Neural progenitor cell (in vitro differentiated cells): ENCODE results near the gene PUDP. TPM values are rescaled to one million over a fixed set of nuclear protein-coding genes. Genes with fewer than 3 reads are reported as not detected.

Experiments
- DNase-seq: peaks from one replicate; pipeline ENCODE4 v3.0.0-alpha.2; 2016; ENCODE audit warnings: low spot score
- H2AFZ ChIP-seq: fragments of 200-600 bp; sonication (generic); replicated peaks from 2 replicates; pipeline ENCODE4 v1.6.1; 2016; ENCODE audit warnings: antibody characterized with exemption
- H3F3A ChIP-seq: fragments of 200-600 bp; sonication (generic); 2 replicates; pipeline ENCODE4 v1.6.1; 2016; ENCODE audit warnings: antibody characterized with exemption, low read depth
- H3K27ac ChIP-seq: fragments of 200-600 bp; sonication (generic); 2 replicates; pipeline ENCODE4 v1.5.1; 2016; ENCODE audit warnings: mild to moderate bottlenecking
- H3K27me3 ChIP-seq: fragments of 200-600 bp; sonication (generic); 2 replicates; pipeline ENCODE4 v1.6.1; 2016; ENCODE audit warnings: mild to moderate bottlenecking, moderate library complexity
- H3K36me3 ChIP-seq: fragments of 200-600 bp; sonication (generic); 2 replicates; pipeline ENCODE4 v1.5.1; 2016
- H3K4me1 ChIP-seq: fragments of 200-600 bp; sonication (generic); 2 replicates; pipeline ENCODE4 v1.6.1; 2016; ENCODE audit warnings: mixed run types
- H3K4me2 ChIP-seq: fragments of 200-600 bp; sonication (generic); 2 replicates; pipeline ENCODE4 v1.6.1; 2016
- H3K4me3 ChIP-seq: fragments of 200-600 bp; sonication (generic); 2 replicates; pipeline ENCODE4 v1.5.1; 2016
- H3K79me2 ChIP-seq: fragments of 200-600 bp; sonication (generic); 2 replicates; pipeline ENCODE4 v1.6.1; 2016; ENCODE audit warnings: low read depth
- H3K9ac ChIP-seq: fragments of 200-600 bp; sonication (generic); 2 replicates; pipeline ENCODE4 v1.6.1; 2016
- H3K9me3 ChIP-seq: fragments of 200-600 bp; sonication (generic); 2 replicates; pipeline ENCODE4 v1.5.1; 2016; ENCODE audit warnings: low read depth
- H4K20me1 ChIP-seq: fragments of 200-600 bp; sonication (generic); 2 replicates; pipeline ENCODE4 v1.6.1; 2016; ENCODE audit warnings: low read depth
- H3K27ac Mint-ChIP-seq: 3 replicates; pipeline ENCODE4 v1.8.0; 2021; ENCODE audit warnings: mixed read lengths
- H3K27me3 Mint-ChIP-seq: 2 replicates; pipeline ENCODE4 v1.8.0; 2022; ENCODE audit warnings: low read depth, mild to moderate bottlenecking, inconsistent platforms, moderate library complexity, mixed read lengths; ENCODE audit not compliant: insufficient read depth
- H3K36me3 Mint-ChIP-seq: 3 replicates; pipeline ENCODE4 v1.8.0; 2021; ENCODE audit warnings: mixed read lengths
- H3K4me1 Mint-ChIP-seq: 3 replicates; pipeline ENCODE4 v1.8.0; 2021; ENCODE audit warnings: mixed read lengths
- H3K4me3 Mint-ChIP-seq: 3 replicates; pipeline ENCODE4 v1.8.0; 2021; ENCODE audit warnings: mild to moderate bottlenecking, moderate library complexity, mixed read lengths
- H3K9me3 Mint-ChIP-seq: 3 replicates; pipeline ENCODE4 v1.8.0; 2020; ENCODE audit warnings: mixed read lengths
- CTCF ChIP-seq: fragments of 200-600 bp; sonication (generic); IDR thresholded peaks from 2 replicates; pipeline ENCODE4 v1.5.1; 2017; ENCODE audit warnings: antibody characterized with exemption, mild to moderate bottlenecking
- EZH2 ChIP-seq: fragments of 200-600 bp; sonication (generic); IDR thresholded peaks from 2 replicates; pipeline ENCODE4 v1.6.1; 2017; ENCODE audit warnings: antibody characterized with exemption, mild to moderate bottlenecking, moderate library complexity
- EZH2phosphoT487 ChIP-seq: fragments of 200-600 bp; sonication (generic); IDR thresholded peaks from 2 replicates; pipeline ENCODE4 v1.6.1; 2017; ENCODE audit warnings: antibody characterized with exemption
- total RNA-seq: library from RNA; depleted of rRNA; stranded (reverse); fragments of >200 nt; gene quantifications from 2 replicates; pipeline ENCODE4 v1.2.3, GENCODE V29; 2015; ENCODE audit warnings: low replicate concordance

The PUDP gene
- total RNA-seq, 1 donor from 2014 or later: 29.1 TPM

DNA sequence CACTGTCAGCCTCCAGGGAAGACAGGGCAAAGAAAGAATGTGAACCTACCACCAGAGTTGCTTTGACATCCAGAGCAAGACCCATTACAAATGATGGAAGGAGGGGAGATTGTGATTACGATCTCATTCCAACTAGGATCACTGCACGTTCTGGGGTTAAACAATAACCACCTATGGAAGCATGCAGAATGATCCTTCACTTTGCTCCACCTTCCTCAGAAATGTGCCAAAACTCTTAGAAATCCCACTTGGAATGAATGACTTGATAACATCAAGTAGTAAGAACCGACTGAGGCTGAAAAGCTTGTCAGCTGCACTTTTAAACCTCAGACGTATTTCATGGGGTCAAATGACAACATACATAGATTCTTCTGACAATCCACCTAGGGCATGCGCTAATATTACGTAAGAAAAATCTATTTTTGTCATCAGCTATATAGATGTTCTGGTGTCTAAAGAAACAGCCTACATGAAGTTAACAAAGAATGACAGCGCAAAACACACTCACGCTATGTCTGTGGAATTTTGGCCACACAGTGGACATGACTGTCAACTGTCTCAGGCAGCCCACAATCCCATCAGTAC is 3.9 kb downstream of the PUDP start:
- peaks cover 14% of the 10 kb centered on the region for H3K4me1 Mint-ChIP-seq
- H3K27ac ChIP-seq: no peak overlapping the region

DNA sequence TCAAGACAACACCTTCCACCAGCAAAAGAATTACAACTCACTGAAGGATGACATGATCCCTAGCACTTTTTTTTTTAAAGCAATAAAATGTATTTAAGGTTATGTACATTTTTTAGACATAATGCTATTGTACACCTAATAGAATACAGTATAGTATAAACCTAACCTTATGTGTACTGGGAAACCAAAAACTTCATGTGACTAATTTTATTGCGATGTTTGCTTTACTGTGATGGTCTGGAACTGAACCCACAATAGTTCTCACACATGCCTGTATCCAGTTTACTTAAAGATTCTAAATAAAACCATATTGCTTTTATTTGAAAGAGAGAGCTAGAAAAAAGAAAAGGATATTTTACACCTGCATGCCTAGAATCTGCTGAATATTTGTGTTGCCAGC is 4.9 kb downstream of the PUDP start:
- H3K27ac ChIP-seq: no peak overlapping the region
- H3K4me1 Mint-ChIP-seq: peaks cover 9% of the 10 kb centered on the region
- H3F3A ChIP-seq: no peaks in the 10 kb centered on the region
- H3K4me3 ChIP-seq: no peak overlapping the region
- H3K4me2 ChIP-seq: no peak overlapping the region
- no peak overlapping the region for H3K9ac ChIP-seq
- H3K27ac Mint-ChIP-seq: no peak overlapping the region
- no peak overlapping the region for H3K4me3 Mint-ChIP-seq
- H3K27me3 Mint-ChIP-seq: no peaks in the 10 kb centered on the region
- H3K9me3 ChIP-seq: no peaks in the 10 kb centered on the region
- peaks cover 3% of the 10 kb centered on the region for H3K4me1 ChIP-seq
- TF ChIP-seq CTCF: no peak
- no peak for TF ChIP-seq EZH2phosphoT487
- no peak for TF ChIP-seq EZH2
- peaks cover 13% of the 10 kb centered on the region for H3K79me2 ChIP-seq
- H4K20me1 ChIP-seq: no peaks in the 10 kb centered on the region
- peaks cover 43% of the 10 kb centered on the region for H3K36me3 Mint-ChIP-seq
- H2AFZ ChIP-seq: no peak overlapping the region
- H3K9me3 Mint-ChIP-seq: peaks cover 8% of the 10 kb centered on the region
- no peaks in the 10 kb centered on the region for H3K36me3 ChIP-seq
- no peaks in the 10 kb centered on the region for H3K27me3 ChIP-seq
- DNase-seq: no peak

More for the DNA sequence above, 3.9 kb downstream of the PUDP start:
- H3K27ac Mint-ChIP-seq: no peak overlapping the region
- Histone ChIP-seq H3K36me3 (no peaks in the 10 kb centered on the region), H3K4me2 (no peak overlapping the region), H3K4me3 (no peak overlapping the region), H3F3A (no peaks in the 10 kb centered on the region), H2AFZ (no peak overlapping the region), H3K9ac (no peak overlapping the region), H3K4me1 (peaks cover 3% of the 10 kb centered on the region), H3K27me3 (no peaks in the 10 kb centered on the region), H3K79me2 (peaks cover 13% of the 10 kb centered on the region), H3K9me3 (no peaks in the 10 kb centered on the region), H4K20me1 (no peaks in the 10 kb centered on the region)
- no peak for DNase-seq
- peaks cover 6% of the 10 kb centered on the region for H3K9me3 Mint-ChIP-seq
- peaks cover 36% of the 10 kb centered on the region for H3K36me3 Mint-ChIP-seq
- no peak overlapping the region for H3K4me3 Mint-ChIP-seq
- TF ChIP-seq EZH2phosphoT487: no peak
- TF ChIP-seq EZH2: no peak
- no peak for TF ChIP-seq CTCF
- H3K27me3 Mint-ChIP-seq: peaks cover 4% of the 10 kb centered on the region

DNA sequence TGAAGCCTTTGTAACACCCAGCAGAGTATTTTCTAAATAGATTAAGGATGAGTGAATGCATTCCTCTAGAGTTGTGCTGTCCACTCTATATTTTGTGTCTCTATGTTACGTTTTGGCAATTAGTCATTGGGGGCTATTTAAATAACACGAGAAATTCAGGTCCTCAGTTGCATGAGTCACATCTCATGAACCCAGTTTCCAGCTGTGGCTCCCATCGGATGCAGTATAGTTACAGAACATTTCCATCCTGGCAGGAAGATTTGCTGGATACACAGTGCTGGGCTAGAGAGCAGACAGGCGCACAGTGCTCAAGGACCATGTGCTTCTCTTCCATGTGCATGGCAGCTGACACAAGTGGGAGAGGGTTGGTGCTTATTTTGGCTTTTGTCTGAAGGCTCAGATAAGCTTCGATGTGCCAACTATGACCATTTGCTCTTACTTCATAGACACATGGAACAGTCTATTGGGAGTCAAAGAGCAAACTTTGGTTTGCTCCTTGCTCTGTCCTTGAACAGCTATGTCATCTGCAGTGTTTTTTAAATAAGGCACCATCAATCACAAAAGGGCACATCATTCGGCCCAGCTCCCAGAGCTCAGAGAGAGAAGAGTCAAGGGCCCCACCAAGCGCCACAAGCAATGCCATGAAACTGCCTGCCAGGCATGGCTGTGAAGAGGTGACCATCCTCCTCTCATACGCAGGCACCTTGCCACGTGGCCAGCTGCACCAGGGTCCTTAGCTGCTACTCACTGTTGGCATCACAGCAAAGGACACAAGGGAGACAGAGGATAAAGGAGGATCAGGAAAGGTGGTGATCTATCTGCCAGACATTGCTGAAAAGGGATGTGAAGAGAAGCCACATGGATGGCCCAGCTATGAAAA is 8.5 kb downstream of the PUDP start:
- no peak overlapping the region for H2AFZ ChIP-seq
- Mint-ChIP-seq H3K4me1 (peaks cover 2% of the 10 kb centered on the region), H3K9me3 (peaks cover 17% of the 10 kb centered on the region)

More for the DNA sequence above, 8.5 kb downstream of the PUDP start:
- no peaks in the 10 kb centered on the region for H3K9me3 ChIP-seq
- H3K4me3 Mint-ChIP-seq: no peak overlapping the region
- no peak overlapping the region for H3K27ac ChIP-seq
- peaks cover 2% of the 10 kb centered on the region for H3K27me3 Mint-ChIP-seq
- no peak overlapping the region for H3K9ac ChIP-seq
- no peaks in the 10 kb centered on the region for H3K36me3 ChIP-seq
- TF ChIP-seq CTCF (no peak), EZH2 (no peak), EZH2phosphoT487 (no peak)
- H3K4me3 ChIP-seq: no peak overlapping the region
- no peaks in the 10 kb centered on the region for H3F3A ChIP-seq
- H3K27me3 ChIP-seq: no peaks in the 10 kb centered on the region
- no peak overlapping the region for H3K4me2 ChIP-seq
- H3K36me3 Mint-ChIP-seq: peaks cover 49% of the 10 kb centered on the region
- H3K4me1 ChIP-seq: no peaks in the 10 kb centered on the region
- H3K79me2 ChIP-seq: peaks cover 3% of the 10 kb centered on the region
- no peak overlapping the region for H3K27ac Mint-ChIP-seq
- DNase-seq: no peak
- H4K20me1 ChIP-seq: no peaks in the 10 kb centered on the region
